Endothelial cell of umbilical vein (primary cell): ENCODE results near the gene TXNDC17. TPM values are rescaled to one million over a fixed set of nuclear protein-coding genes. Genes with fewer than 3 reads are reported as not detected.
"Not testable (repeated sequence)": the region's sequence is repeated elsewhere in the genome, so short reads cannot be mapped to it uniquely, and the experiment has no call there.

ENCODE experiments used
- BruUV-seq: library from RNA; stranded (reverse); fragments of 400-500 nt; replicated peaks from 2 replicates; lab custom pipeline; 2021; lab: Mats Ljungman, UMichigan
- CTCF ChIA-PET: fragments of 300-600, 350-600 bp; sonication (Branson Sonifier 250); formaldehyde crosslinking; loops from one replicate; lab custom pipeline; 2021; ENCODE audit warnings: antibody characterized with exemption, inconsistent platforms; lab: Charles Lee
- POLR2A ChIA-PET: fragments of 300-600, 350-600 bp; sonication (Branson Sonifier 250); formaldehyde crosslinking; loops from one replicate; lab custom pipeline; 2021; ENCODE audit warnings: antibody characterized with exemption, inconsistent platforms; lab: Charles Lee
- DNase-seq: peaks from one replicate; pipeline ENCODE4 v3.0.0-alpha.2; 2011; ENCODE audit warnings: low read depth, low spot score
- FAIRE-seq: peaks from 2 replicates; lab custom pipeline; 2011; peaks lifted over from hg19 to GRCh38; lab: Jason Lieb, UNC
- H2AFZ ChIP-seq: 2 replicates; pipeline ENCODE4 v1.6.0; 2012; ENCODE audit warnings: low read depth, low read length, control low read depth, inconsistent platforms
- H3K27ac ChIP-seq: 2 replicates; pipeline ENCODE4 v1.5.1; 2011; ENCODE audit warnings: low read depth, mild to moderate bottlenecking, control low read depth, low read length, moderate library complexity; ENCODE audit not compliant: insufficient read depth
- H3K27me3 ChIP-seq, 2 experiments: 2 replicates each; pipeline versions ENCODE4 v1.6.0 to v1.6.1; 2011; ENCODE audit warnings: low read length in 2 of 2, mixed read lengths in 1 of 2; ENCODE audit not compliant: control insufficient read depth in 2 of 2, insufficient read depth in 2 of 2
- H3K36me3 ChIP-seq, 2 experiments: 2 replicates in 1 of 2; 3 replicates in 1 of 2; pipeline ENCODE4 v1.5.1; 2011; ENCODE audit warnings: low read length in 2 of 2, mild to moderate bottlenecking in 1 of 2, moderate library complexity in 1 of 2; ENCODE audit not compliant: control insufficient read depth in 2 of 2, insufficient read depth in 2 of 2; ENCODE audit errors: extremely low read depth in 1 of 2
- H3K4me1 ChIP-seq: 3 replicates; pipeline ENCODE4 v1.5.1; 2011; ENCODE audit warnings: mild to moderate bottlenecking, low read length; ENCODE audit not compliant: control insufficient read depth, insufficient read depth; ENCODE audit errors: extremely low read depth
- H3K4me2 ChIP-seq: 2 replicates; pipeline ENCODE4 v1.6.1; 2011; ENCODE audit warnings: low read length, control low read depth, mixed read lengths; ENCODE audit not compliant: insufficient read depth
- H3K4me3 ChIP-seq, 3 experiments: fragments of 200-600 bp in 1 of 3; sonication (generic), shearing (Covaris generic) in 1 of 3; replicated peaks in 1 of 3; 2 replicates each; pipeline ENCODE4 v1.5.1; 2011 to 2016; ENCODE audit warnings: control low read depth in 3 of 3, low read length in 3 of 3, mild to moderate bottlenecking in 2 of 3, inconsistent platforms in 1 of 3, low read depth in 1 of 3, moderate library complexity in 1 of 3; ENCODE audit not compliant: insufficient read depth in 1 of 3
- H3K79me2 ChIP-seq: 2 replicates; pipeline ENCODE4 v1.6.0; 2012; ENCODE audit warnings: low read length, inconsistent platforms; ENCODE audit not compliant: control insufficient read depth, insufficient read depth
- H3K9ac ChIP-seq: replicated peaks from 2 replicates; pipeline ENCODE3; 2011; ENCODE audit warnings: low read length, control low read depth; ENCODE audit not compliant: insufficient read depth; ENCODE audit errors: extremely low read depth
- H3K9me1 ChIP-seq: replicated peaks from 3 replicates; pipeline ENCODE4 v1.6.0; 2011; ENCODE audit warnings: mild to moderate bottlenecking, low read length; ENCODE audit not compliant: control insufficient read depth, insufficient read depth; ENCODE audit errors: extremely low read depth
- H3K9me3 ChIP-seq: replicated peaks from 2 replicates; pipeline ENCODE4 v1.5.1; 2012; ENCODE audit warnings: low read length, inconsistent platforms; ENCODE audit not compliant: control insufficient read depth, insufficient read depth
- H4K20me1 ChIP-seq: replicated peaks from 2 replicates; pipeline ENCODE3; 2011; ENCODE audit warnings: mild to moderate bottlenecking, low read length; ENCODE audit not compliant: control insufficient read depth, insufficient read depth; ENCODE audit errors: extremely low read depth
- EZH2 ChIP-seq: IDR thresholded peaks from 2 replicates; pipeline ENCODE4 v1.6.1; 2012; ENCODE audit warnings: borderline replicate concordance, low read depth, mild to moderate bottlenecking, moderate library complexity, low read length, inconsistent platforms; ENCODE audit not compliant: severe bottlenecking
- FOS ChIP-seq: IDR thresholded peaks from 2 replicates; pipeline ENCODE4 v1.6.1; 2011; ENCODE audit warnings: mild to moderate bottlenecking, low read length, moderate library complexity, borderline replicate concordance; ENCODE audit not compliant: insufficient read depth
- GATA2 ChIP-seq: IDR thresholded peaks from 2 replicates; pipeline ENCODE4 v1.7.0; 2011; ENCODE audit warnings: low read depth, mild to moderate bottlenecking, moderate library complexity, mixed read lengths, low read length; ENCODE audit not compliant: insufficient read length, insufficient read depth
- MYC ChIP-seq: IDR thresholded peaks from one replicate; pipeline ENCODE4 v1.6.1; 2011; ENCODE audit warnings: mild to moderate bottlenecking, low read depth, low read length
- POLR2A ChIP-seq: IDR thresholded peaks from 2 replicates; pipeline ENCODE4 v1.6.1; 2012; ENCODE audit warnings: low read depth, mild to moderate bottlenecking, control low read depth, low read length
- POLR2AphosphoS5 ChIP-seq: IDR thresholded peaks from 2 replicates; pipeline ENCODE4 v1.6.1; 2012; ENCODE audit warnings: low read depth, mild to moderate bottlenecking, control low read depth, low read length, moderate library complexity; ENCODE audit not compliant: insufficient read depth
- dilution Hi-C: fragments of 300-500 bp; cut with MboI; formaldehyde crosslinking; loops from one replicate; pipeline ENCODE4 v1.15.0; 2019; ENCODE audit warnings: low sequenced_read_pairs; ENCODE audit not compliant: extremely low pct_ligation_motif_present
- intact Hi-C: fragments of 100-400 bp; cut with micrococcal nuclease; formaldehyde crosslinking; loops from one replicate; pipeline ENCODE4 v1.10.0; 2022
- microRNA-seq: library from miRNA; unstranded; fragments of <30 nt; microRNA quantifications from one replicate; pipeline ENCODE4 v1.2.0, GENCODE V29; 2021; ENCODE audit warnings: borderline number of aligned reads, borderline replicate concordance
- polyA plus RNA-seq, 4 experiments: library from polyadenylated mRNA; depleted of rRNA in 3 of 4; stranded (reverse) in 3 of 4; unstranded in 1 of 4; fragments of >200 nt; gene quantifications; 2 replicates each; pipeline versions ENCODE4 v1.2.1 to v1.2.3, GENCODE V29; 2011 to 2012; ENCODE audit warnings: missing spikeins in 1 of 4
- small RNA-seq: library from RNA; depleted of rRNA; stranded (forward); fragments of <200 nt; gene quantifications from one replicate; pipeline ENCODE3, GENCODE V24; 2012; ENCODE audit warnings: low replicate concordance, low read depth; ENCODE audit not compliant: insufficient read depth, insufficient read length
- total RNA-seq: library from RNA; stranded (reverse); gene quantifications from 2 replicates; pipeline ENCODE4 v1.2.3, GENCODE V29; 2021
- TF ChIP-seq, protein P1 (sequence below): IDR thresholded peaks from 2 replicates; pipeline ENCODE4 v1.6.1; 2011; ENCODE audit not compliant: insufficient read depth, insufficient read length

The TXNDC17 gene
- total and polyA plus RNA-seq, 2 donors (not counting 3 experiments of a cell fraction or from before 2014, with no cell fraction given): 101 to 297 TPM

DNA sequence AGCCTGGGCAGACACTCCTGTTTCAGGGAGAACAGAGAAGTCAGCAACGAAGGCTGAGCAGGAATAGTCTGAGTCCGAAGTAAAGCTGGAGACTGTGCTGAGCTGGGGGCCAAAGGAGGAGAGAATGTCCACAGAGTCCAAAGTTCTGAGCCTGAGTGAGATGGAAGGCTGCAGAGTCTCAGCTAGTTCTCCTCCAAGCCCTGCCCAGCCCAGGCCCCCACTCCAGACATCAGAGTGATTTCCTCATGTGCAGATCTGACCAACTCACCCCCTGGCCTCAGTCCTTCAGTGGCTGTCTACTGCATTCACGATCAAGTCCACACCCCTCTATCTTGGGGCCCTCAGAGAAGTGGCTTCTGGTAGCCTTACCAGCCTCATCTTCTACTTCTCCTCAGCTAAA is 50.7 kb downstream of the TXNDC17 start:
- Histone ChIP-seq H3K4me1 (no peaks in the 10 kb centered on the region), H2AFZ (no peak overlapping the region), H4K20me1 (no peaks in the 10 kb centered on the region), H3K4me2 (no peak overlapping the region), H3K36me3 (no peaks in the 10 kb centered on the region), H3K27ac (no peak overlapping the region), H3K4me3 (no peak overlapping the region), H3K79me2 (no peaks in the 10 kb centered on the region), H3K27me3 (peaks cover 0 to 6% of the 10 kb centered on the region in 2 experiments), H3K9me3 (no peaks in the 10 kb centered on the region), H3K9me1 (no peaks in the 10 kb centered on the region), H3K9ac (no peak overlapping the region)
- TF ChIP-seq MYC: no peak
- TF ChIP-seq FOS: no peak
- no peak for TF ChIP-seq GATA2
- no peak for TF ChIP-seq POLR2A
- TF ChIP-seq, protein P1, sequence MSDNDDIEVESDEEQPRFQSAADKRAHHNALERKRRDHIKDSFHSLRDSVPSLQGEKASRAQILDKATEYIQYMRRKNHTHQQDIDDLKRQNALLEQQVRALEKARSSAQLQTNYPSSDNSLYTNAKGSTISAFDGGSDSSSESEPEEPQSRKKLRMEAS: no peak
- no peak for TF ChIP-seq EZH2
- no peak for TF ChIP-seq POLR2AphosphoS5
- POLR2A ChIA-PET: no interaction called here
- intact Hi-C loops (no loop called here), dilution Hi-C loops (no loop called here)
- FAIRE-seq (no peak), DNase-seq (no peak)
- CTCF ChIA-PET: no interaction called here
- no TSS peak for BruUV-seq

DNA sequence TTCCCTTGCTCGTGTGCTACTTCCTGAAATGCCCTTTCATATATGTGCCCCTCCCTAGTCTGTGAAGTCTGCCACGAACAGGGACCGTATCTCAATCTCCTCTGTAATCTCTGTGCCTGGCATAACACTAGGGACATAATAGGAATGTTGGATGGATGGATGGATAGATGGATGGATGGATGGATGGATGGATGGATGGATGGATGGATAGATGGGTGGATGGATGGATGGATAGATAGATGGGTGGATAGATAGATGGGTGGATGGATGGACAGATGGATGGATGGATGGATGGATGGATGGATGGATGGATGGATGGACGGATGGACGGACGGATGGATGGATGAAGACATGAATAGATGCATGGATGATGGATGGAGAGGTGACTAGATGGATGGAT is 51.1 kb downstream of the TXNDC17 start:
- H3K9me3 ChIP-seq, BruUV-seq, H3K27ac ChIP-seq, H2AFZ ChIP-seq, H3K9me1 ChIP-seq, H3K4me1 ChIP-seq, FAIRE-seq, H3K9ac ChIP-seq, H3K79me2 ChIP-seq, POLR2A ChIA-PET, dilution Hi-C loops, H3K27me3 ChIP-seq, H4K20me1 ChIP-seq, DNase-seq, intact Hi-C loops, H3K36me3 ChIP-seq, CTCF ChIA-PET, H3K4me2 ChIP-seq, H3K4me3 ChIP-seq: not testable (repeated sequence)

Small RNA genes within 50 kb of the gene (microRNA-seq; reads per million reads assigned to microRNA genes)
- not detected for gene MIR4520-1
- gene MIR4520-2: not detected

Small RNA genes within 50 kb of the gene (small RNA-seq; reads per million reads assigned to genes)
- not detected for gene MIR4520-1
- not detected for gene RNA5SP435

Other genes starting within 250 kb of the TXNDC17 start
- not detected in 2 replicates for gene AIPL1, start 205.9 kb upstream of the TXNDC17 start, total RNA-seq
- not detected in 2 replicates for gene AIPL1, start 205.9 kb upstream of the TXNDC17 start, polyA plus RNA-seq
- 35.3 and 37.7 TPM in 2 replicates for gene PIMREG, start 196.6 kb upstream of the TXNDC17 start, total RNA-seq
- gene PIMREG, start 196.6 kb upstream of the TXNDC17 start, polyA plus RNA-seq: 26.3 and 28.3 TPM in 2 replicates
- 0.76 and 1.9 TPM in 2 replicates for gene PITPNM3, start 84.5 kb upstream of the TXNDC17 start, total RNA-seq
- 1.0 and 1.1 TPM in 2 replicates for gene PITPNM3, start 84.5 kb upstream of the TXNDC17 start, polyA plus RNA-seq
- gene KIAA0753, start 349 bp upstream of the TXNDC17 start, total RNA-seq: 20.1 and 23.9 TPM in 2 replicates
- gene KIAA0753, start 349 bp upstream of the TXNDC17 start, polyA plus RNA-seq: 3.7 and 5.3 TPM in 2 replicates
- gene MED31, start 10.5 kb downstream of the TXNDC17 start, total RNA-seq: 28.0 and 29.4 TPM in 2 replicates
- 13.7 and 15.5 TPM in 2 replicates for gene MED31, start 10.5 kb downstream of the TXNDC17 start, polyA plus RNA-seq
- 1.4 and 1.6 TPM in 2 replicates for gene C17orf100, start 10.7 kb downstream of the TXNDC17 start, total RNA-seq
- gene C17orf100, start 10.7 kb downstream of the TXNDC17 start, polyA plus RNA-seq: 0.99 and 1.6 TPM in 2 replicates
- gene SLC13A5, start 72.3 kb downstream of the TXNDC17 start, total RNA-seq: not detected in 2 replicates
- 0.03 TPM in 2 replicates for gene SLC13A5, start 72.3 kb downstream of the TXNDC17 start, polyA plus RNA-seq
- gene XAF1, start 115.0 kb downstream of the TXNDC17 start, total RNA-seq: 15.0 and 21.5 TPM in 2 replicates
- gene XAF1, start 115.0 kb downstream of the TXNDC17 start, polyA plus RNA-seq: 3.8 and 6.3 TPM in 2 replicates
- 0.20 and 0.99 TPM in 2 replicates for gene FBXO39, start 135.2 kb downstream of the TXNDC17 start, total RNA-seq
- gene FBXO39, start 135.2 kb downstream of the TXNDC17 start, polyA plus RNA-seq: 2.7 and 3.1 TPM in 2 replicates
- not detected in 2 replicates for gene TEKT1, start 190.7 kb downstream of the TXNDC17 start, total RNA-seq
- gene TEKT1, start 190.7 kb downstream of the TXNDC17 start, polyA plus RNA-seq: not detected in 2 replicates